Measurements from ENCODE around the gene SORBS1. TPM values are rescaled to one million over a fixed set of nuclear protein-coding genes. Genes with fewer than 3 reads are reported as not detected.

SORBS1 gene
- total and polyA plus RNA-seq, 4 donors: 33.2 to 71.3 (median 44.1) TPM

- no peak overlapping the region for H3K9ac ChIP-seq (ENCODE audit: low read depth in 1 of 2, low read length in 2 of 2)
- no peaks in the 10 kb centered on the region for H3K36me3 ChIP-seq (ENCODE audit: control insufficient read depth in 4 of 4, insufficient read depth in 3 of 4, low read depth in 1 of 4, low read length in 3 of 4)
- H3K9me3 ChIP-seq (ENCODE audit: control insufficient read depth in 4 of 4, low read length in 3 of 4): no peaks in the 10 kb centered on the region
- WGBS: 54% methylated on average over 1 of the region's 1 CpG
- H3K27me3 ChIP-seq (ENCODE audit: control insufficient read depth in 4 of 4, insufficient read depth in 4 of 4, low read length in 3 of 4): no peaks in the 10 kb centered on the region
- H3K4me3 ChIP-seq (ENCODE audit: low read depth in 1 of 3, low read length in 3 of 3): no peak overlapping the region
- H3K27ac ChIP-seq (ENCODE audit: low read depth in 1 of 2, low read length in 2 of 2): peak overlapping the region; percentile 17 to 56
- TF ChIP-seq TAF1 (conservative IDR thresholded peaks at IDR 0.05) (no peak), FOXA1 (IDR thresholded peaks at IDR 0.05) (no peak), JUND (IDR thresholded peaks at IDR 0.05) (no peak), NR2F2 (IDR thresholded peaks at IDR 0.05) (no peak), GABPA (IDR thresholded peaks at IDR 0.05 in 1 of 2, conservative IDR thresholded peaks at IDR 0.05 in 1 of 2) (no peak), HNF4A (conservative IDR thresholded peaks at IDR 0.05) (no peak), EGR1 (IDR thresholded peaks at IDR 0.05; ENCODE audit: low read depth in 2 of 2) (no peak), SP1 (IDR thresholded peaks at IDR 0.05) (no peak), ZBTB33 (IDR thresholded peaks at IDR 0.05) (no peak), RXRA (IDR thresholded peaks at IDR 0.05) (no peak)
- TF ChIP-seq, protein P1, sequence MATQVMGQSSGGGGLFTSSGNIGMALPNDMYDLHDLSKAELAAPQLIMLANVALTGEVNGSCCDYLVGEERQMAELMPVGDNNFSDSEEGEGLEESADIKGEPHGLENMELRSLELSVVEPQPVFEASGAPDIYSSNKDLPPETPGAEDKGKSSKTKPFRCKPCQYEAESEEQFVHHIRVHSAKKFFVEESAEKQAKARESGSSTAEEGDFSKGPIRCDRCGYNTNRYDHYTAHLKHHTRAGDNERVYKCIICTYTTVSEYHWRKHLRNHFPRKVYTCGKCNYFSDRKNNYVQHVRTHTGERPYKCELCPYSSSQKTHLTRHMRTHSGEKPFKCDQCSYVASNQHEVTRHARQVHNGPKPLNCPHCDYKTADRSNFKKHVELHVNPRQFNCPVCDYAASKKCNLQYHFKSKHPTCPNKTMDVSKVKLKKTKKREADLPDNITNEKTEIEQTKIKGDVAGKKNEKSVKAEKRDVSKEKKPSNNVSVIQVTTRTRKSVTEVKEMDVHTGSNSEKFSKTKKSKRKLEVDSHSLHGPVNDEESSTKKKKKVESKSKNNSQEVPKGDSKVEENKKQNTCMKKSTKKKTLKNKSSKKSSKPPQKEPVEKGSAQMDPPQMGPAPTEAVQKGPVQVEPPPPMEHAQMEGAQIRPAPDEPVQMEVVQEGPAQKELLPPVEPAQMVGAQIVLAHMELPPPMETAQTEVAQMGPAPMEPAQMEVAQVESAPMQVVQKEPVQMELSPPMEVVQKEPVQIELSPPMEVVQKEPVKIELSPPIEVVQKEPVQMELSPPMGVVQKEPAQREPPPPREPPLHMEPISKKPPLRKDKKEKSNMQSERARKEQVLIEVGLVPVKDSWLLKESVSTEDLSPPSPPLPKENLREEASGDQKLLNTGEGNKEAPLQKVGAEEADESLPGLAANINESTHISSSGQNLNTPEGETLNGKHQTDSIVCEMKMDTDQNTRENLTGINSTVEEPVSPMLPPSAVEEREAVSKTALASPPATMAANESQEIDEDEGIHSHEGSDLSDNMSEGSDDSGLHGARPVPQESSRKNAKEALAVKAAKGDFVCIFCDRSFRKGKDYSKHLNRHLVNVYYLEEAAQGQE (IDR thresholded peaks at IDR 0.05): no peak
- H3K4me1 ChIP-seq (ENCODE audit: control insufficient read depth in 4 of 4, insufficient read depth in 4 of 4, low read length in 3 of 4): peaks cover 1 to 31% (median 18%) of the 10 kb centered on the region in 4 donors
- no peak for DNase-seq (ENCODE audit: low spot score)
Measured at GRCh38 chr10:95286707-95287106, 274.5 kb downstream of the SORBS1 start.

DNA sequence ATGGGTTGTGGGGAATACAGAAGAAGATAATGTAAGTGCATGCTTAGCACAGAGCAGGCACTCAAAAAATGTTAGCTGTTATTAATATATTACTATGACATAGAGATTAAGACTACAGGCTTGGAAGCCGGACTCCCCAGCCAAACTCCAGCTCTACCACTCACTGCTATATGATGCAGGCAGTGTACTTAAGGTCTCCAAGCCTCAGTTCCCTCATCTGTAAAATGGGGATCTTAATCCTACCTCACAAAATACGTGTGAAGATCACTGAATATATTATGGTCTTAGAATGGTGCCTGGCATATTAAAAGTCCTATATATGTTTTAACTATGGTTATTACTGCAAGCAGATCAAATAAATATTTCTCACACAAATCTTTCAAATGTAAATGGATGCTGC is 275.6 kb downstream of the SORBS1 start:
- no peaks in the 10 kb centered on the region for H3K36me3 ChIP-seq (ENCODE audit: control insufficient read depth in 4 of 4, insufficient read depth in 3 of 4, low read depth in 1 of 4, low read length in 3 of 4)
- no peaks in the 10 kb centered on the region for H3K27me3 ChIP-seq (ENCODE audit: control insufficient read depth in 4 of 4, insufficient read depth in 4 of 4, low read length in 3 of 4)
- H3K27ac ChIP-seq (ENCODE audit: low read depth in 1 of 2, low read length in 2 of 2): no peak overlapping the region
- TF ChIP-seq SP1 (IDR thresholded peaks at IDR 0.05): no peak
- TF ChIP-seq JUND (IDR thresholded peaks at IDR 0.05): no peak
- TF ChIP-seq TAF1 (conservative IDR thresholded peaks at IDR 0.05): no peak
- no peak for TF ChIP-seq GABPA (IDR thresholded peaks at IDR 0.05 in 1 of 2, conservative IDR thresholded peaks at IDR 0.05 in 1 of 2)
- TF ChIP-seq YY1 (IDR thresholded peaks at IDR 0.05): no peak
- no peak for TF ChIP-seq HNF4A (conservative IDR thresholded peaks at IDR 0.05)
- TF ChIP-seq, protein P2, sequence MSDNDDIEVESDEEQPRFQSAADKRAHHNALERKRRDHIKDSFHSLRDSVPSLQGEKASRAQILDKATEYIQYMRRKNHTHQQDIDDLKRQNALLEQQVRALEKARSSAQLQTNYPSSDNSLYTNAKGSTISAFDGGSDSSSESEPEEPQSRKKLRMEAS (IDR thresholded peaks at IDR 0.05): no peak
- no peak overlapping the region for H3K4me3 ChIP-seq (ENCODE audit: low read depth in 1 of 3, low read length in 3 of 3)
- peaks cover 5 to 42% (median 20%) of the 10 kb centered on the region in 4 donors for H3K4me1 ChIP-seq (ENCODE audit: control insufficient read depth in 4 of 4, insufficient read depth in 4 of 4, low read length in 3 of 4)
- 90% methylated on average over 2 of the region's 2 CpGs for WGBS
- no peak for DNase-seq (ENCODE audit: low spot score)
- H3K9me3 ChIP-seq (ENCODE audit: control insufficient read depth in 4 of 4, low read length in 3 of 4): no peaks in the 10 kb centered on the region
- H3K9ac ChIP-seq (ENCODE audit: low read depth in 1 of 2, low read length in 2 of 2): no peak overlapping the region

DNA sequence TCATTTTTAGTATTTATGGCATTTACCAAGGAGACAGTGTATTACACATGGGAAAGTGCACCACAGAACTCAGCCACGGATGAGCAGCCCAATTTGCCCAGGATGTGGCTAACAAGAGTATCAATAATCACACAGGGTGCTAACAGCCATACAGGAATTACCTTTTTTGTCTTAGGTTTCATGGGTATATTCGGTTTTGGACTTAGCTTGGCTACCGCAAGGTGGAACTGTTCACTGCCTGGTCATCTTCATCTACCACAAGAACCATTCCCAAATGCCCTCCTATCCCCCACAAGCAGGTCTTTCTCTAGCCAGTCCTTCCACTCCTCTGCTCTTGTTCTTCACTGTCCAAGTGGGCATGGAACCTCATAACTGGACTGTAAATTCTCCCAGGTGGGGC is 276.4 kb downstream of the SORBS1 start:
- Histone ChIP-seq H3K4me1 (ENCODE audit: control insufficient read depth in 4 of 4, insufficient read depth in 4 of 4, low read length in 3 of 4) (peaks cover 5 to 43% (median 20%) of the 10 kb centered on the region in 4 donors), H3K36me3 (ENCODE audit: control insufficient read depth in 4 of 4, insufficient read depth in 3 of 4, low read depth in 1 of 4, low read length in 3 of 4) (no peaks in the 10 kb centered on the region), H3K27ac (ENCODE audit: low read depth in 1 of 2, low read length in 2 of 2) (peak overlapping the region in 1 of 2 donors; percentile 19), H3K4me3 (ENCODE audit: low read depth in 1 of 3, low read length in 3 of 3) (no peak overlapping the region), H3K9ac (ENCODE audit: low read depth in 1 of 2, low read length in 2 of 2) (no peak overlapping the region), H3K27me3 (ENCODE audit: control insufficient read depth in 4 of 4, insufficient read depth in 4 of 4, low read length in 3 of 4) (no peaks in the 10 kb centered on the region), H3K9me3 (ENCODE audit: control insufficient read depth in 4 of 4, low read length in 3 of 4) (no peaks in the 10 kb centered on the region)
- TF ChIP-seq GABPA (IDR thresholded peaks at IDR 0.05 in 1 of 2, conservative IDR thresholded peaks at IDR 0.05 in 1 of 2) (no peak), SP1 (IDR thresholded peaks at IDR 0.05) (no peak), YY1 (IDR thresholded peaks at IDR 0.05) (no peak), RXRA (IDR thresholded peaks at IDR 0.05) (no peak), JUND (IDR thresholded peaks at IDR 0.05) (no peak), CTCF (IDR thresholded peaks at IDR 0.05; ENCODE audit: low read depth, low read length, missing input control) (no peak), NR2F2 (IDR thresholded peaks at IDR 0.05) (no peak), FOXA1 (IDR thresholded peaks at IDR 0.05) (no peak)
- TF ChIP-seq, protein P3, sequence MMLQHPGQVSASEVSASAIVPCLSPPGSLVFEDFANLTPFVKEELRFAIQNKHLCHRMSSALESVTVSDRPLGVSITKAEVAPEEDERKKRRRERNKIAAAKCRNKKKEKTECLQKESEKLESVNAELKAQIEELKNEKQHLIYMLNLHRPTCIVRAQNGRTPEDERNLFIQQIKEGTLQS (IDR thresholded peaks at IDR 0.05): no peak
- TF ChIP-seq, protein P2 (IDR thresholded peaks at IDR 0.05): no peak
- 85% methylated on average over 3 of the region's 3 CpGs for WGBS
- no peak for DNase-seq (ENCODE audit: low spot score)

All from liver (tissue), 9 donors.